H1 (cell line): ENCODE measurements around the gene FOXN3. TPM values are rescaled to one million over a fixed set of nuclear protein-coding genes. Genes with fewer than 3 reads are reported as not detected.
"Not testable (repeated sequence)": the region's sequence is repeated elsewhere in the genome, so short reads cannot be mapped to it uniquely, and the experiment has no call there.

Experiments
- CTCF ChIA-PET: fragments of 300-600 bp; sonication (Branson Sonifier 250); formaldehyde crosslinking; loops from one replicate; lab custom pipeline; 2021; ENCODE audit not compliant: partially characterized antibody; lab: Charles Lee
- POLR2A ChIA-PET: fragments of 300-600 bp; sonication (Branson Sonifier 250); formaldehyde crosslinking; loops from one replicate; lab custom pipeline; 2021; ENCODE audit warnings: inconsistent platforms; ENCODE audit not compliant: partially characterized antibody; lab: Charles Lee
- DNase-seq, 2 experiments: peaks; one replicate each; pipeline versions ENCODE4 v3.0.0 to v3.0.0-alpha.2; 2010 to 2022; ENCODE audit warnings: low spot score in 2 of 2, low read depth in 1 of 2, mixed read lengths in 1 of 2
- FAIRE-seq: peaks from 2 replicates; lab custom pipeline; 2011; peaks lifted over from hg19 to GRCh38; lab: Jason Lieb, UNC
- H2AFZ ChIP-seq: 2 replicates; pipeline ENCODE4 v1.8.1; 2012; ENCODE audit warnings: low read length, inconsistent platforms
- H2AK5ac ChIP-seq: 2 replicates; pipeline ENCODE4 v1.6.1; 2013; ENCODE audit warnings: low read depth, low read length
- H2BK120ac ChIP-seq: replicated peaks from 2 replicates; pipeline ENCODE3; 2013; ENCODE audit warnings: low read depth, low read length, inconsistent platforms
- H2BK12ac ChIP-seq: 2 replicates; pipeline ENCODE4 v1.6.1; 2013; ENCODE audit warnings: low read depth, low read length
- H2BK15ac ChIP-seq: 2 replicates; pipeline ENCODE4 v1.6.1; 2013; ENCODE audit warnings: low read length
- H2BK20ac ChIP-seq: 2 replicates; pipeline ENCODE4 v1.6.1; 2013; ENCODE audit warnings: low read length
- H2BK5ac ChIP-seq: 2 replicates; pipeline ENCODE4 v1.6.1; 2013; ENCODE audit warnings: low read depth, low read length
- H3K14ac ChIP-seq: 2 replicates; pipeline ENCODE4 v1.6.1; 2013; ENCODE audit warnings: inconsistent platforms; ENCODE audit not compliant: insufficient read length
- H3K18ac ChIP-seq: 2 replicates; pipeline ENCODE4 v1.6.1; 2013; ENCODE audit warnings: low read length; ENCODE audit errors: extremely low read depth
- H3K23ac ChIP-seq: 2 replicates; pipeline ENCODE4 v1.6.1; 2013; ENCODE audit warnings: inconsistent platforms; ENCODE audit not compliant: insufficient read length
- H3K23me2 ChIP-seq: 2 replicates; pipeline ENCODE4 v1.6.1; 2013; ENCODE audit warnings: low read depth, low read length
- H3K27ac ChIP-seq: 2 replicates; pipeline ENCODE4 v1.6.1; 2011; ENCODE audit warnings: low read depth, low read length, inconsistent platforms
- H3K27me3 ChIP-seq, 4 experiments: replicated peaks in 1 of 4; 1 replicate in 1 of 4; 2 replicates in 3 of 4; pipeline versions ENCODE4 v1.6.1 to v1.8.1; 2011 to 2013; ENCODE audit warnings: low read length in 3 of 4, mild to moderate bottlenecking in 3 of 4, inconsistent platforms in 2 of 4, mixed read lengths in 2 of 4, moderate library complexity in 1 of 4; ENCODE audit not compliant: control insufficient read depth in 3 of 4, insufficient read depth in 3 of 4; ENCODE audit errors: extremely low read depth in 1 of 4
- H3K36me3 ChIP-seq, 4 experiments: 2 replicates each; pipeline versions ENCODE4 v1.6.1 to v1.8.1; 2011 to 2013; ENCODE audit warnings: mild to moderate bottlenecking in 4 of 4, low read length in 3 of 4, moderate library complexity in 2 of 4, control low read depth in 1 of 4, inconsistent platforms in 1 of 4; ENCODE audit not compliant: insufficient read depth in 4 of 4, control insufficient read depth in 2 of 4
- H3K4ac ChIP-seq: replicated peaks from 2 replicates; pipeline ENCODE3; 2013; ENCODE audit warnings: low read length, low read depth, mixed read lengths, inconsistent platforms; ENCODE audit not compliant: insufficient read length
- H3K4me1 ChIP-seq, 4 experiments: replicated peaks in 1 of 4; 1 replicate in 1 of 4; 2 replicates in 3 of 4; pipeline versions ENCODE4 v1.6.1 to v1.8.1; 2011 to 2013; ENCODE audit warnings: low read length in 3 of 4, inconsistent platforms in 2 of 4, mixed read lengths in 1 of 4; ENCODE audit not compliant: insufficient read depth in 4 of 4, control insufficient read depth in 3 of 4
- H3K4me2 ChIP-seq, 2 experiments: 2 replicates each; pipeline versions ENCODE4 v1.6.1 to v1.8.1; 2011 to 2013; ENCODE audit warnings: low read depth in 2 of 2, low read length in 2 of 2, control low read depth in 1 of 2, inconsistent platforms in 1 of 2, mild to moderate bottlenecking in 1 of 2; ENCODE audit not compliant: insufficient read depth in 1 of 2
- H3K4me3 ChIP-seq, 4 experiments: fragments of 200-600, 300-600 bp in 1 of 4; sonication (generic), shearing (Covaris generic), sonication (Bioruptor Twin) in 1 of 4; 2 replicates each; pipeline versions ENCODE4 v1.5.1 to v1.8.1; 2011 to 2016; ENCODE audit warnings: low read length in 4 of 4, low read depth in 3 of 4, control low read depth in 2 of 4, inconsistent platforms in 2 of 4, mild to moderate bottlenecking in 2 of 4, mixed read lengths in 1 of 4, moderate library complexity in 1 of 4; ENCODE audit not compliant: insufficient read depth in 2 of 4; ENCODE audit errors: extremely low read depth in 1 of 4
- H3K56ac ChIP-seq: replicated peaks from 2 replicates; pipeline ENCODE3; 2013; ENCODE audit warnings: low read depth, mild to moderate bottlenecking, mixed read lengths, low read length, inconsistent platforms; ENCODE audit not compliant: insufficient read length
- H3K79me1 ChIP-seq: 2 replicates; pipeline ENCODE4 v1.6.1; 2013; ENCODE audit warnings: low read depth, low read length, control low read depth
- H3K79me2 ChIP-seq, 2 experiments: 2 replicates each; pipeline versions ENCODE4 v1.6.1 to v1.8.1; 2012 to 2013; ENCODE audit warnings: low read length in 2 of 2, mild to moderate bottlenecking in 2 of 2, inconsistent platforms in 1 of 2; ENCODE audit not compliant: insufficient read depth in 2 of 2, control insufficient read depth in 1 of 2
- H3K9ac ChIP-seq, 4 experiments: replicated peaks in 1 of 4; 1 replicate in 1 of 4; 2 replicates in 3 of 4; pipeline versions ENCODE4 v1.6.1 to v1.8.1; 2011 to 2013; ENCODE audit warnings: low read depth in 3 of 4, low read length in 3 of 4, control low read depth in 2 of 4, mild to moderate bottlenecking in 2 of 4, moderate library complexity in 2 of 4, inconsistent platforms in 1 of 4; ENCODE audit errors: extremely low read depth in 1 of 4
- H3K9me3 ChIP-seq, 2 experiments: 2 replicates each; pipeline versions ENCODE4 v1.6.1 to v1.8.1; 2012 to 2013; ENCODE audit warnings: mild to moderate bottlenecking in 2 of 2, moderate library complexity in 2 of 2, control low read depth in 1 of 2, inconsistent platforms in 1 of 2, low read depth in 1 of 2, low read length in 1 of 2, mixed read lengths in 1 of 2; ENCODE audit not compliant: insufficient read depth in 2 of 2
- H4K20me1 ChIP-seq, 2 experiments: replicated peaks in 1 of 2; 2 replicates each; pipeline versions ENCODE3 to v1.8.1; 2011 to 2013; ENCODE audit warnings: inconsistent platforms in 2 of 2, low read length in 2 of 2, mild to moderate bottlenecking in 1 of 2; ENCODE audit not compliant: insufficient read depth in 2 of 2, control insufficient read depth in 1 of 2
- H4K5ac ChIP-seq: 2 replicates; pipeline ENCODE4 v1.6.1; 2013; ENCODE audit warnings: low read length, low read depth, mixed read lengths, inconsistent platforms; ENCODE audit not compliant: insufficient read length
- H4K8ac ChIP-seq: 2 replicates; pipeline ENCODE4 v1.8.0; 2013; ENCODE audit warnings: mild to moderate bottlenecking, moderate library complexity, low read length, inconsistent platforms; ENCODE audit not compliant: insufficient read depth; ENCODE audit errors: extremely low read depth
- H4K91ac ChIP-seq: replicated peaks from 2 replicates; pipeline ENCODE3; 2013; ENCODE audit warnings: low read length, mixed read lengths, inconsistent platforms; ENCODE audit not compliant: insufficient read length
- WGBS, 2 experiments: shearing (Covaris generic) in 1 of 2; methylation state at CpG; one replicate each; pipeline versions ENCODE4 v1.1.6 to v1.1.7; 2013 to 2015; ENCODE audit warnings: low lambda C conversion rate in 2 of 2, mixed read lengths in 2 of 2, inconsistent platforms in 1 of 2, low coverage in 1 of 2, missing lambda C conversion rate in 1 of 2; ENCODE audit not compliant: insufficient replicate concordance in 2 of 2, insufficient coverage in 1 of 2, insufficient read length in 1 of 2; ENCODE audit errors: extremely low coverage in 1 of 2, missing lambda C conversion rate in 1 of 2; 5-methylcytosine and 5-hydroxymethylcytosine counted together
- polyA plus RNA-seq, 7 experiments: library from polyadenylated mRNA; depleted of rRNA in 3 of 7; stranded (reverse) in 5 of 7; unstranded in 2 of 7; fragments of >200 nt in 5 of 7; fragments of 200-250 nt in 2 of 7; gene quantifications; 1 replicate in 5 of 7; 2 replicates in 1 of 7; 4 replicates in 1 of 7; pipeline versions ENCODE4 v1.2.1 to v1.2.3, GENCODE V29; 2011 to 2013; ENCODE audit warnings: missing spikeins in 2 of 7, mixed read lengths in 2 of 7
- total RNA-seq: library from RNA; stranded (reverse); fragmentation: NEBNext Ultra II Directional; extraction: Animal tissue kit (Norgen Biotek cat#: 25700); gene quantifications from 2 replicates; pipeline ENCODE4 v1.2.1, GENCODE V29; 2021

FOXN3 gene
- total and polyA plus RNA-seq, 2 of the 8 experiments (the other 6 are each of a cell fraction or from before 2014, with no cell fraction given), result 52.6 to 178 TPM

GRCh38 chr14:89250655-89250975 is 166.4 kb downstream of the FOXN3 start:
- H2BK120ac ChIP-seq, H3K27me3 ChIP-seq, POLR2A ChIA-PET, H3K36me3 ChIP-seq, H4K8ac ChIP-seq, H4K91ac ChIP-seq, H2AFZ ChIP-seq, H2AK5ac ChIP-seq, H4K5ac ChIP-seq, FAIRE-seq, H3K4me3 ChIP-seq, H3K23me2 ChIP-seq, H2BK15ac ChIP-seq, H3K56ac ChIP-seq, H3K23ac ChIP-seq, H3K18ac ChIP-seq, H3K27ac ChIP-seq, H2BK5ac ChIP-seq, H3K9me3 ChIP-seq, H3K9ac ChIP-seq, DNase-seq, H2BK12ac ChIP-seq, H2BK20ac ChIP-seq, H3K4me2 ChIP-seq, H3K4ac ChIP-seq, H3K14ac ChIP-seq: not testable (repeated sequence)
- CTCF ChIA-PET, result interaction anchor here (1.7 kb wide), 1 partner anchor 9 kb away, joined by 8 read pairs; no protein-coding TSS in a partner anchor
- peaks cover 0 to 92% of the 10 kb centered on the region in 2 experiments; a peak in 2 of 4 replicates for H3K79me2 ChIP-seq
- H3K4me1 ChIP-seq, result peaks cover 0 to 14% (median 6%) of the 10 kb centered on the region in 4 experiments; a peak in 4 of 7 replicates
- peaks cover 10% of the 10 kb centered on the region; the same call in 1 of the 2 replicates for H3K79me1 ChIP-seq
- H4K20me1 ChIP-seq, result peaks cover 10 to 13% of the 10 kb centered on the region in 2 experiments
- 91% methylated on average over 4 of the region's 4 CpGs; no CpG with 5 or more reads in 1 of the 2 experiments for WGBS, 2 experiments
